Measurements from ENCODE around the gene PLXNB1. TPM values are rescaled to one million over a fixed set of nuclear protein-coding genes. Genes with fewer than 3 reads are reported as not detected.

Gene PLXNB1
- total and polyA plus RNA-seq, 2 experiments from 2014 or later = 49.0 to 144 TPM

DNA sequence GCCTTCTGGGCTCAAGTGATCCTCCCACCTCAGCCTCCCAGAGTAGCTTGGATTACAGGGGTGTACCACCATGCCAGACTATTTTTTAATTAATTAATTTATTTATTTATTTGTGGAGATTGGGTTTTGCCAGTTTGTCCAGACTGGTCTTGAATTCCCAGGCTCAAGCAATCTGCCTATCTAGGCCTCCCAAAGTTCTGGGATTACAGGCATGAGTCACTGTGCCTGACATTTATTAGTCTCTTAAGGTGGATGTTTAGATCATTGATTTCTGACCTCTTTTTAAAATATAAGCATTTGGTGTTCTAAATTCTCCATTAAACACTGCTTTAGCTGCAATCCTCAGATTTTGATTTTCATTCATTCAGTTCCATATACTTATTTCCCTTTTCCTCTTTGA, 42.3 kb downstream of the PLXNB1 start:
- H3K4me3 ChIP-seq = no peak overlapping the region
- no peaks in the 10 kb centered on the region for H4K20me1 ChIP-seq (replicated peaks; ENCODE audit: insufficient read depth)
- H3K4me1 Mint-ChIP-seq = no peaks in the 10 kb centered on the region
- H3K27ac Mint-ChIP-seq = no peak overlapping the region
- no peak for DNase-seq (ENCODE audit: low spot score)
- no peaks in the 10 kb centered on the region for H3K27me3 ChIP-seq (ENCODE audit: insufficient read depth)
- no peak overlapping the region for H3K27ac ChIP-seq (ENCODE audit: low read depth)
- H3K9me2 ChIP-seq (ENCODE audit: insufficient read depth) = no peaks in the 10 kb centered on the region
- H3K36me3 Mint-ChIP-seq (ENCODE audit: low read depth) = no peaks in the 10 kb centered on the region
- no peak overlapping the region for H3K4me2 ChIP-seq
- TF ChIP-seq, protein P1, sequence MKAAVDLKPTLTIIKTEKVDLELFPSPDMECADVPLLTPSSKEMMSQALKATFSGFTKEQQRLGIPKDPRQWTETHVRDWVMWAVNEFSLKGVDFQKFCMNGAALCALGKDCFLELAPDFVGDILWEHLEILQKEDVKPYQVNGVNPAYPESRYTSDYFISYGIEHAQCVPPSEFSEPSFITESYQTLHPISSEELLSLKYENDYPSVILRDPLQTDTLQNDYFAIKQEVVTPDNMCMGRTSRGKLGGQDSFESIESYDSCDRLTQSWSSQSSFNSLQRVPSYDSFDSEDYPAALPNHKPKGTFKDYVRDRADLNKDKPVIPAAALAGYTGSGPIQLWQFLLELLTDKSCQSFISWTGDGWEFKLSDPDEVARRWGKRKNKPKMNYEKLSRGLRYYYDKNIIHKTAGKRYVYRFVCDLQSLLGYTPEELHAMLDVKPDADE (IDR thresholded peaks at IDR 0.05) = no peak
- no peak for TF ChIP-seq POLR2AphosphoS5 (IDR thresholded peaks at IDR 0.05; ENCODE audit: low read depth)
- TF ChIP-seq EZH2phosphoT487 (IDR thresholded peaks at IDR 0.05; ENCODE audit: unreplicated experiment) = no peak
- TF ChIP-seq CREB1 (CRISPR knock-in tag; IDR thresholded peaks at IDR 0.05; ENCODE audit: low read depth) = no peak
- TF ChIP-seq NANOG (IDR thresholded peaks at IDR 0.05; ENCODE audit: borderline replicate concordance) = no peak
- TF ChIP-seq, protein P2, sequence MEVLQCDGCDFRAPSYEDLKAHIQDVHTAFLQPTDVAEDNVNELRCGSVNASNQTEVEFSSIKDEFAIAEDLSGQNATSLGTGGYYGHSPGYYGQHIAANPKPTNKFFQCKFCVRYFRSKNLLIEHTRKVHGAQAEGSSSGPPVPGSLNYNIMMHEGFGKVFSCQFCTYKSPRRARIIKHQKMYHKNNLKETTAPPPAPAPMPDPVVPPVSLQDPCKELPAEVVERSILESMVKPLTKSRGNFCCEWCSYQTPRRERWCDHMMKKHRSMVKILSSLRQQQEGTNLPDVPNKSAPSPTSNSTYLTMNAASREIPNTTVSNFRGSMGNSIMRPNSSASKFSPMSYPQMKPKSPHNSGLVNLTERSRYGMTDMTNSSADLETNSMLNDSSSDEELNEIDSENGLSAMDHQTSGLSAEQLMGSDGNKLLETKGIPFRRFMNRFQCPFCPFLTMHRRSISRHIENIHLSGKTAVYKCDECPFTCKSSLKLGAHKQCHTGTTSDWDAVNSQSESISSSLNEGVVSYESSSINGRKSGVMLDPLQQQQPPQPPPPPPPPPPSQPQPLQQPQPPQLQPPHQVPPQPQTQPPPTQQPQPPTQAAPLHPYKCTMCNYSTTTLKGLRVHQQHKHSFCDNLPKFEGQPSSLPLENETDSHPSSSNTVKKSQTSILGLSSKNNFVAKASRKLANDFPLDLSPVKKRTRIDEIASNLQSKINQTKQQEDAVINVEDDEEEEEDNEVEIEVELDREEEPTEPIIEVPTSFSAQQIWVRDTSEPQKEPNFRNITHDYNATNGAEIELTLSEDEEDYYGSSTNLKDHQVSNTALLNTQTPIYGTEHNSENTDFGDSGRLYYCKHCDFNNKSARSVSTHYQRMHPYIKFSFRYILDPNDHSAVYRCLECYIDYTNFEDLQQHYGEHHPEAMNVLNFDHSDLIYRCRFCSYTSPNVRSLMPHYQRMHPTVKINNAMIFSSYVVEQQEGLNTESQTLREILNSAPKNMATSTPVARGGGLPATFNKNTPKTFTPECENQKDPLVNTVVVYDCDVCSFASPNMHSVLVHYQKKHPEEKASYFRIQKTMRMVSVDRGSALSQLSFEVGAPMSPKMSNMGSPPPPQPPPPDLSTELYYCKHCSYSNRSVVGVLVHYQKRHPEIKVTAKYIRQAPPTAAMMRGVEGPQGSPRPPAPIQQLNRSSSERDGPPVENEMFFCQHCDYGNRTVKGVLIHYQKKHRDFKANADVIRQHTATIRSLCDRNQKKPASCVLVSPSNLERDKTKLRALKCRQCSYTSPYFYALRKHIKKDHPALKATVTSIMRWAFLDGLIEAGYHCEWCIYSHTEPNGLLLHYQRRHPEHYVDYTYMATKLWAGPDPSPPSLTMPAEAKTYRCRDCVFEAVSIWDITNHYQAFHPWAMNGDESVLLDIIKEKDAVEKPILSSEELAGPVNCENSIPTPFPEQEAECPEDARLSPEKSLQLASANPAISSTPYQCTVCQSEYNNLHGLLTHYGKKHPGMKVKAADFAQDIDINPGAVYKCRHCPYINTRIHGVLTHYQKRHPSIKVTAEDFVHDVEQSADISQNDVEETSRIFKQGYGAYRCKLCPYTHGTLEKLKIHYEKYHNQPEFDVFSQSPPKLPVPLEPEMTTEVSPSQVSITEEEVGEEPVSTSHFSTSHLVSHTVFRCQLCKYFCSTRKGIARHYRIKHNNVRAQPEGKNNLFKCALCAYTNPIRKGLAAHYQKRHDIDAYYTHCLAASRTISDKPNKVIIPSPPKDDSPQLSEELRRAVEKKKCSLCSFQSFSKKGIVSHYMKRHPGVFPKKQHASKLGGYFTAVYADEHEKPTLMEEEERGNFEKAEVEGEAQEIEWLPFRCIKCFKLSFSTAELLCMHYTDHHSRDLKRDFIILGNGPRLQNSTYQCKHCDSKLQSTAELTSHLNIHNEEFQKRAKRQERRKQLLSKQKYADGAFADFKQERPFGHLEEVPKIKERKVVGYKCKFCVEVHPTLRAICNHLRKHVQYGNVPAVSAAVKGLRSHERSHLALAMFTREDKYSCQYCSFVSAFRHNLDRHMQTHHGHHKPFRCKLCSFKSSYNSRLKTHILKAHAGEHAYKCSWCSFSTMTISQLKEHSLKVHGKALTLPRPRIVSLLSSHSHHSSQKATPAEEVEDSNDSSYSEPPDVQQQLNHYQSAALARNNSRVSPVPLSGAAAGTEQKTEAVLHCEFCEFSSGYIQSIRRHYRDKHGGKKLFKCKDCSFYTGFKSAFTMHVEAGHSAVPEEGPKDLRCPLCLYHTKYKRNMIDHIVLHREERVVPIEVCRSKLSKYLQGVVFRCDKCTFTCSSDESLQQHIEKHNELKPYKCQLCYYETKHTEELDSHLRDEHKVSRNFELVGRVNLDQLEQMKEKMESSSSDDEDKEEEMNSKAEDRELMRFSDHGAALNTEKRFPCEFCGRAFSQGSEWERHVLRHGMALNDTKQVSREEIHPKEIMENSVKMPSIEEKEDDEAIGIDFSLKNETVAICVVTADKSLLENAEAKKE (CRISPR knock-in tag; IDR thresholded peaks at IDR 0.05) = no peak
- no peak for TF ChIP-seq REST (IDR thresholded peaks at IDR 0.05; ENCODE audit: unreplicated experiment)
- no peak for TF ChIP-seq EZH2 (IDR thresholded peaks at IDR 0.05; ENCODE audit: low read depth, unreplicated experiment)
- TF ChIP-seq STAT1 (IDR thresholded peaks at IDR 0.05; ENCODE audit: unreplicated experiment) = no peak
- TF ChIP-seq ZNF114 (CRISPR knock-in tag; IDR thresholded peaks at IDR 0.05) = no peak
- no peak overlapping the region for H2AFZ ChIP-seq
- ATAC-seq = no peak
- H3K4me1 ChIP-seq (ENCODE audit: insufficient read depth) = no peaks in the 10 kb centered on the region
- H3F3A ChIP-seq (replicated peaks; ENCODE audit: low read depth) = no peaks in the 10 kb centered on the region
- H3K79me2 ChIP-seq (replicated peaks; ENCODE audit: insufficient read depth) = no peaks in the 10 kb centered on the region
- H3K9me3 Mint-ChIP-seq = no peaks in the 10 kb centered on the region; the same call in 2 of the 3 replicates
- H3K4me3 Mint-ChIP-seq = no peak overlapping the region
- H3K36me3 ChIP-seq (ENCODE audit: insufficient read depth) = no peaks in the 10 kb centered on the region
- peaks cover 5% of the 10 kb centered on the region for H3K27me3 Mint-ChIP-seq (ENCODE audit: insufficient read depth, low read depth, poor library complexity)

Measured in GM23338 (cell line).